ENCODE measurements around the gene NAA38.
A peak's percentile ranks its signal among the peaks of the same experiment; 100 is the strongest.

Gene NAA38

GRCh38 chr17:7835814-7836595 is 21.4 kb downstream of the NAA38 start:
- peaks cover 40% of the 10 kb centered on the region for H3K27me3 ChIP-seq (ENCODE audit: insufficient read depth, low read length, poor library complexity)
- DNase-seq (peak; percentile 50), ATAC-seq (ENCODE audit: insufficient read depth, low read depth) (no peak)
- peak overlapping the region; percentile 90 for H3K4me2 ChIP-seq (ENCODE audit: insufficient read depth, low read length)
- H3K4me1 ChIP-seq (ENCODE audit: insufficient read depth, low read length), result peaks cover 66% of the 10 kb centered on the region
- peak overlapping the region; percentile 22 to 64 for H3K4me3 ChIP-seq (ENCODE audit: low read depth in 1 of 2, low read length in 2 of 2)
- peak overlapping the region; percentile 54 for H3K9ac ChIP-seq (ENCODE audit: low read depth, low read length)
- peak overlapping the region; percentile 44 for H3K27ac ChIP-seq (ENCODE audit: low read length)
- no peaks in the 10 kb centered on the region for H3K9me3 ChIP-seq (ENCODE audit: insufficient read depth, low read length, severe bottlenecking)
- H3K36me3 ChIP-seq (ENCODE audit: insufficient read depth, low read length), result no peaks in the 10 kb centered on the region
- H2AFZ ChIP-seq (ENCODE audit: low read depth, low read length), result peak overlapping the region; percentile 63
- no peak for TF ChIP-seq EZH2 (IDR thresholded peaks at IDR 0.05; ENCODE audit: borderline replicate concordance, low read depth, low read length, severe bottlenecking)
- no peak for TF ChIP-seq CTCF (IDR thresholded peaks at IDR 0.05; ENCODE audit: borderline replicate concordance, extremely low read depth, low read length, poor library complexity, severe bottlenecking)
- H4K20me1 ChIP-seq (ENCODE audit: insufficient read depth, low read length), result peaks cover 17% of the 10 kb centered on the region
- H3K79me2 ChIP-seq (ENCODE audit: insufficient read depth, low read length), result no peaks in the 10 kb centered on the region

- peak; percentile 98 for DNase-seq
- Histone ChIP-seq H2AFZ (ENCODE audit: low read depth, low read length) (peak overlapping the region; percentile 71), H3K36me3 (ENCODE audit: insufficient read depth, low read length) (no peaks in the 10 kb centered on the region), H3K27me3 (ENCODE audit: insufficient read depth, low read length, poor library complexity) (peaks cover 32% of the 10 kb centered on the region), H3K27ac (ENCODE audit: low read length) (peak overlapping the region; percentile 73), H3K9me3 (ENCODE audit: insufficient read depth, low read length, severe bottlenecking) (no peaks in the 10 kb centered on the region), H4K20me1 (ENCODE audit: insufficient read depth, low read length) (peaks cover 10% of the 10 kb centered on the region), H3K9ac (ENCODE audit: low read depth, low read length) (peak overlapping the region; percentile 54), H3K4me1 (ENCODE audit: insufficient read depth, low read length) (peaks cover 60% of the 10 kb centered on the region), H3K4me2 (ENCODE audit: insufficient read depth, low read length) (peak overlapping the region; percentile 90), H3K4me3 (ENCODE audit: low read depth in 1 of 2, low read length in 2 of 2) (peak overlapping the region in 1 of 2 experiments; percentile 66; a peak in 3 of 4 replicates), H3K79me2 (ENCODE audit: insufficient read depth, low read length) (no peaks in the 10 kb centered on the region)
- peak; percentile 72 for ATAC-seq (ENCODE audit: insufficient read depth, low read depth)
- peak; percentile 94 for TF ChIP-seq CTCF (IDR thresholded peaks at IDR 0.05; ENCODE audit: borderline replicate concordance, extremely low read depth, low read length, poor library complexity, severe bottlenecking)
- no peak for TF ChIP-seq EZH2 (IDR thresholded peaks at IDR 0.05; ENCODE audit: borderline replicate concordance, low read depth, low read length, severe bottlenecking)
Measured at GRCh38 chr17:7834957-7835813, 22.2 kb downstream of the NAA38 start.

GRCh38 chr17:7834542-7834956 is 22.8 kb downstream of the NAA38 start:
- peak overlapping the region; percentile 54 for H2AFZ ChIP-seq (ENCODE audit: low read depth, low read length)
- peaks cover 10% of the 10 kb centered on the region for H4K20me1 ChIP-seq (ENCODE audit: insufficient read depth, low read length)
- no peaks in the 10 kb centered on the region for H3K9me3 ChIP-seq (ENCODE audit: insufficient read depth, low read length, severe bottlenecking)
- H3K4me3 ChIP-seq (ENCODE audit: low read depth in 1 of 2, low read length in 2 of 2), result peak overlapping the region; percentile 21 to 66
- H3K9ac ChIP-seq (ENCODE audit: low read depth, low read length), result peak overlapping the region; percentile 44
- H3K4me1 ChIP-seq (ENCODE audit: insufficient read depth, low read length), result peaks cover 60% of the 10 kb centered on the region
- H3K27me3 ChIP-seq (ENCODE audit: insufficient read depth, low read length, poor library complexity), result peaks cover 32% of the 10 kb centered on the region
- ATAC-seq (ENCODE audit: insufficient read depth, low read depth), result peak; percentile 1; the same call in 2 of the 3 replicates
- no peak for DNase-seq
- H3K4me2 ChIP-seq (ENCODE audit: insufficient read depth, low read length), result peak overlapping the region; percentile 90
- no peak for TF ChIP-seq EZH2 (IDR thresholded peaks at IDR 0.05; ENCODE audit: borderline replicate concordance, low read depth, low read length, severe bottlenecking)
- no peak for TF ChIP-seq CTCF (IDR thresholded peaks at IDR 0.05; ENCODE audit: borderline replicate concordance, extremely low read depth, low read length, poor library complexity, severe bottlenecking)
- H3K36me3 ChIP-seq (ENCODE audit: insufficient read depth, low read length), result no peaks in the 10 kb centered on the region
- peak overlapping the region; percentile 73 for H3K27ac ChIP-seq (ENCODE audit: low read length)
- no peaks in the 10 kb centered on the region for H3K79me2 ChIP-seq (ENCODE audit: insufficient read depth, low read length)
